A673 (cell line): ENCODE results near the gene OR8A1. TPM values are rescaled to one million over a fixed set of nuclear protein-coding genes. Genes with fewer than 3 reads are reported as not detected.

ENCODE experiments used
- BruUV-seq: library from RNA; stranded (reverse); fragments of 400-500 nt; replicated peaks from 2 replicates; lab custom pipeline; 2021; lab: Mats Ljungman, UMichigan
- CTCF ChIA-PET: fragments of 300-600 bp; sonication (Branson Sonifier 250); formaldehyde crosslinking; loops from one replicate; lab custom pipeline; 2022; ENCODE audit warnings: antibody characterized with exemption; lab: Charles Lee
- POLR2A ChIA-PET: fragments of 300-600 bp; sonication (Branson Sonifier 250); formaldehyde crosslinking; loops from one replicate; lab custom pipeline; 2022; ENCODE audit warnings: antibody characterized with exemption; ENCODE audit not compliant: low non-redundant PET; lab: Charles Lee
- DNase-seq: peaks from one replicate; pipeline ENCODE4 v3.0.0-alpha.2; 2015; ENCODE audit warnings: low spot score
- H3K27ac ChIP-seq: fragments of 200-600 bp; sonication (generic); 2 replicates; pipeline ENCODE4 v1.5.1; 2016; ENCODE audit warnings: mixed run types, low read depth, mild to moderate bottlenecking, mixed read lengths, antibody characterized with exemption, low read length; ENCODE audit not compliant: poor library complexity, severe bottlenecking
- H3K27me3 ChIP-seq: fragments of 200-600 bp; sonication (generic); replicated peaks from 2 replicates; pipeline ENCODE4 v1.6.1; 2017; ENCODE audit warnings: mixed run types, low read depth, mild to moderate bottlenecking, mixed read lengths, antibody characterized with exemption, low read length; ENCODE audit not compliant: insufficient read depth, poor library complexity
- H3K36me3 ChIP-seq: fragments of 200-600 bp; sonication (generic); 2 replicates; pipeline ENCODE4 v1.6.1; 2016; ENCODE audit warnings: mixed run types, mild to moderate bottlenecking, mixed read lengths, antibody characterized with exemption, low read length; ENCODE audit not compliant: insufficient read depth, poor library complexity, severe bottlenecking
- H3K4me1 ChIP-seq: fragments of 200-600 bp; sonication (generic); 2 replicates; pipeline ENCODE4 v1.6.1; 2017; ENCODE audit warnings: mixed run types, mild to moderate bottlenecking, mixed read lengths, antibody characterized with exemption, low read length; ENCODE audit not compliant: insufficient read depth, poor library complexity, severe bottlenecking
- H3K4me3 ChIP-seq: fragments of 200-600 bp; sonication (generic); 2 replicates; pipeline ENCODE4 v1.5.1; 2016; ENCODE audit warnings: low read depth, mixed run types, mild to moderate bottlenecking, mixed read lengths, low read length; ENCODE audit not compliant: poor library complexity, severe bottlenecking
- H3K9me3 ChIP-seq: fragments of 200-600 bp; sonication (generic); 2 replicates; pipeline ENCODE4 v1.6.1; 2016; ENCODE audit warnings: mixed run types, low read depth, mild to moderate bottlenecking, mixed read lengths, antibody characterized with exemption, low read length; ENCODE audit not compliant: poor library complexity, severe bottlenecking
- CTCF ChIP-seq: fragments of 300-800, 200-600 bp; sonication (generic); conservative IDR thresholded peaks from 2 replicates; pipeline ENCODE4 v1.5.1; 2017; ENCODE audit warnings: low read depth, mild to moderate bottlenecking, antibody characterized with exemption, low read length, moderate library complexity, mixed read lengths
- EZH2 ChIP-seq: fragments of 200-600 bp; sonication (generic); IDR thresholded peaks from 2 replicates; pipeline ENCODE4 v1.6.1; 2017; ENCODE audit warnings: borderline replicate concordance, low read depth, mild to moderate bottlenecking, mixed read lengths, antibody characterized with exemption, low read length; ENCODE audit not compliant: poor library complexity, severe bottlenecking
- intact Hi-C: fragments of 100-400 bp; cut with micrococcal nuclease; formaldehyde crosslinking; loops from one replicate; pipeline ENCODE4 v1.10.0; 2022; ENCODE audit not compliant: unreplicated experiment
- total RNA-seq: library from RNA; stranded (reverse); gene quantifications from 2 replicates; pipeline ENCODE4 v1.2.3, GENCODE V29; 2021

The OR8A1 gene
- total RNA-seq, 1 experiment from 2014 or later, result not detected

DNA sequence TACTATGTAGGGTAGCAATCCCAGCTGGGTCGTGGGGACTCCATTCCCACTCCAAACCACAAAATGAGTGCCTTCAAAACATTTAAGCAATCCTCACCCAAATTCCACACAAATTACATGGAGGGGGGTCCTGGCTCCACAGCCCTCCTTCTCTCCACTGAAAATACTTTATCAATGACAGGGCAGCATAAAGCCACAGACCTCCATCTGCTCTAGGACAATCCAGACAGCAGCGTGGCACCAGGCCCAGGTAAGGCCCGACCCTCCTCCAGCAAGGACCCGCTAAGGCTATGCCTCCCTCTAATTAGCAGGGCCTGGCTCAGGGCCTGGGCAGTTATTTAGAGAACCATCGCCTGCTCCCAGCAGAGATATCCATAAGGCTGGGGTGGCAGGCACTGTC, 41.3 kb downstream of the OR8A1 start, which contains the start of gene PANX3:
TSS of gene PANX3 (plus strand) at position 365 of the 400 bp plus-strand sequence. CDS start 129 bp downstream, outside the sequence.
- Histone ChIP-seq H3K36me3 (no peaks in the 10 kb centered on the region), H3K27me3 (no peaks in the 10 kb centered on the region), H3K27ac (no peak within 1 kb of the TSS), H3K4me1 (peaks cover 9% of the 10 kb centered on the region), H3K4me3 (no peak within 1 kb of the TSS), H3K9me3 (no peaks in the 10 kb centered on the region)
- BruUV-seq, result no TSS peak
- ChIA-PET POLR2A (no interaction called here), CTCF (interaction anchor here (0.6 kb wide), 2 partner anchors 26 to 167 kb away, joined by 3 to 9 read pairs; no protein-coding TSS in a partner anchor)
- TF ChIP-seq CTCF (no peak), EZH2 (no peak)
- DNase-seq, result no peak
- intact Hi-C loops, result no loop called here

- CTCF ChIA-PET, result no interaction called here
- TF ChIP-seq EZH2, result no peak
- no peak for TF ChIP-seq CTCF
These were observed 42.2 kb downstream of the OR8A1 start for GRCh38 chr11:124612045-124612444.

GRCh38 chr11:124612567-124613246, 42.9 kb downstream of the OR8A1 start:
- intact Hi-C loops, result no loop called here
- no TSS peak for BruUV-seq
- no peak for DNase-seq
- Histone ChIP-seq H3K27me3 (no peaks in the 10 kb centered on the region), H3K9me3 (no peaks in the 10 kb centered on the region), H3K4me3 (no peak overlapping the region), H3K4me1 (peaks cover 9% of the 10 kb centered on the region), H3K27ac (no peak overlapping the region), H3K36me3 (no peaks in the 10 kb centered on the region)
- POLR2A ChIA-PET, result no interaction called here
- TF ChIP-seq CTCF (no peak), EZH2 (no peak)
- CTCF ChIA-PET, result no interaction called here

More at GRCh38 chr11:124612045-124612444, 42.2 kb downstream of the OR8A1 start:
- no peak for DNase-seq
- Histone ChIP-seq H3K4me1 (peaks cover 9% of the 10 kb centered on the region), H3K36me3 (no peaks in the 10 kb centered on the region), H3K9me3 (no peaks in the 10 kb centered on the region), H3K27ac (no peak overlapping the region), H3K27me3 (no peaks in the 10 kb centered on the region), H3K4me3 (no peak overlapping the region)
- no TSS peak for BruUV-seq
- POLR2A ChIA-PET, result no interaction called here
- intact Hi-C loops, result no loop called here
